ENCODE measurements around the gene PSMA6. TPM values are rescaled to one million over a fixed set of nuclear protein-coding genes. Genes with fewer than 3 reads are reported as not detected.

Gene PSMA6
- total and polyA plus RNA-seq, 2 of the 13 experiments (the other 11 are each of a cell fraction or from before 2014, with no cell fraction given): 525 to 1,109 TPM

GRCh38 chr14:35336494-35337268 is 44.5 kb downstream of the PSMA6 start (continued):
- TF ChIP-seq SP140L (CRISPR knock-in tag; IDR thresholded peaks at IDR 0.05; ENCODE audit: borderline replicate concordance) (no peak; the same call in 1 of the 2 replicates), PHF21A (CRISPR knock-in tag; IDR thresholded peaks at IDR 0.05) (no peak), CSRNP1 (CRISPR knock-in tag; IDR thresholded peaks at IDR 0.05) (peak; percentile 98), AKAP8 (CRISPR knock-in tag; IDR thresholded peaks at IDR 0.05) (peak; percentile 98), KDM3A (CRISPR knock-in tag; IDR thresholded peaks at IDR 0.05; ENCODE audit: low read depth) (peak; percentile 99), ZNF737 (CRISPR knock-in tag; IDR thresholded peaks at IDR 0.05; ENCODE audit: borderline replicate concordance) (no peak), ISL2 (CRISPR knock-in tag; IDR thresholded peaks at IDR 0.05) (peak; percentile 98), YEATS2 (CRISPR knock-in tag; IDR thresholded peaks at IDR 0.05; ENCODE audit: borderline replicate concordance) (peak; percentile 92), ZNF225 (CRISPR knock-in tag; IDR thresholded peaks at IDR 0.05) (peak; percentile 97), ZBTB7A (CRISPR knock-in tag; IDR thresholded peaks at IDR 0.05) (no peak), ZNF546 (CRISPR knock-in tag; conservative IDR thresholded peaks at IDR 0.05) (peak; percentile 86), ZNF710 (CRISPR knock-in tag; IDR thresholded peaks at IDR 0.05; ENCODE audit: borderline replicate concordance) (peak; percentile 93; the same call in 1 of the 2 replicates), CENPT (CRISPR knock-in tag; IDR thresholded peaks at IDR 0.05; ENCODE audit: low read depth) (no peak), ZNF564 (CRISPR knock-in tag; IDR thresholded peaks at IDR 0.05) (no peak), MED8 (CRISPR knock-in tag; IDR thresholded peaks at IDR 0.05; ENCODE audit: insufficient replicate concordance) (peak; percentile 98), SP4 (CRISPR knock-in tag; IDR thresholded peaks at IDR 0.05) (no peak), ONECUT2 (CRISPR knock-in tag; IDR thresholded peaks at IDR 0.05) (peak; percentile 72; the same call in 1 of the 2 replicates), ZNF7 (CRISPR knock-in tag; IDR thresholded peaks at IDR 0.05) (peak; percentile 75; the same call in 1 of the 2 replicates), TARDBP (CRISPR knock-in tag; IDR thresholded peaks at IDR 0.05) (peak; percentile 100), ZFP41 (CRISPR knock-in tag; IDR thresholded peaks at IDR 0.05; ENCODE audit: borderline replicate concordance) (peak; percentile 72; the same call in 1 of the 2 replicates), ZSCAN9 (CRISPR knock-in tag; IDR thresholded peaks at IDR 0.05; ENCODE audit: borderline replicate concordance) (peak; percentile 96; the same call in 1 of the 2 replicates), THYN1 (CRISPR knock-in tag; IDR thresholded peaks at IDR 0.05; ENCODE audit: borderline replicate concordance, low read depth) (no peak), SRSF4 (IDR thresholded peaks at IDR 0.05; ENCODE audit: low read depth, low read length, poor library complexity, severe bottlenecking) (no peak), ZNF333 (CRISPR knock-in tag; IDR thresholded peaks at IDR 0.05; ENCODE audit: borderline replicate concordance) (peak; percentile 98), ZNF569 (CRISPR knock-in tag; IDR thresholded peaks at IDR 0.05; ENCODE audit: borderline replicate concordance) (0 out of 2 replicates have a peak, but pooled peaks have one; percentile 86), FOXK1 (CRISPR knock-in tag; IDR thresholded peaks at IDR 0.05; ENCODE audit: borderline replicate concordance, low read depth) (peak; percentile 97)
